NCI-H1694 treated with DMSO at 0.1 percent for 48 hours (cell line): ENCODE measurements around the gene PARPBP.
A peak's percentile ranks its signal among the peaks of the same experiment; 100 is the strongest.
"Not testable (repeated sequence)": the region's sequence is repeated elsewhere in the genome, so short reads cannot be mapped to it uniquely, and the experiment has no call there.

Source experiments
- DNase-seq: peaks from one replicate; lab custom pipeline; 2025; lab: John Stamatoyannopoulos, UW

The PARPBP gene, protein sequence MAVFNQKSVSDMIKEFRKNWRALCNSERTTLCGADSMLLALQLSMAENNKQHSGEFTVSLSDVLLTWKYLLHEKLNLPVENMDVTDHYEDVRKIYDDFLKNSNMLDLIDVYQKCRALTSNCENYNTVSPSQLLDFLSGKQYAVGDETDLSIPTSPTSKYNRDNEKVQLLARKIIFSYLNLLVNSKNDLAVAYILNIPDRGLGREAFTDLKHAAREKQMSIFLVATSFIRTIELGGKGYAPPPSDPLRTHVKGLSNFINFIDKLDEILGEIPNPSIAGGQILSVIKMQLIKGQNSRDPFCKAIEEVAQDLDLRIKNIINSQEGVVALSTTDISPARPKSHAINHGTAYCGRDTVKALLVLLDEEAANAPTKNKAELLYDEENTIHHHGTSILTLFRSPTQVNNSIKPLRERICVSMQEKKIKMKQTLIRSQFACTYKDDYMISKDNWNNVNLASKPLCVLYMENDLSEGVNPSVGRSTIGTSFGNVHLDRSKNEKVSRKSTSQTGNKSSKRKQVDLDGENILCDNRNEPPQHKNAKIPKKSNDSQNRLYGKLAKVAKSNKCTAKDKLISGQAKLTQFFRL

DNA sequence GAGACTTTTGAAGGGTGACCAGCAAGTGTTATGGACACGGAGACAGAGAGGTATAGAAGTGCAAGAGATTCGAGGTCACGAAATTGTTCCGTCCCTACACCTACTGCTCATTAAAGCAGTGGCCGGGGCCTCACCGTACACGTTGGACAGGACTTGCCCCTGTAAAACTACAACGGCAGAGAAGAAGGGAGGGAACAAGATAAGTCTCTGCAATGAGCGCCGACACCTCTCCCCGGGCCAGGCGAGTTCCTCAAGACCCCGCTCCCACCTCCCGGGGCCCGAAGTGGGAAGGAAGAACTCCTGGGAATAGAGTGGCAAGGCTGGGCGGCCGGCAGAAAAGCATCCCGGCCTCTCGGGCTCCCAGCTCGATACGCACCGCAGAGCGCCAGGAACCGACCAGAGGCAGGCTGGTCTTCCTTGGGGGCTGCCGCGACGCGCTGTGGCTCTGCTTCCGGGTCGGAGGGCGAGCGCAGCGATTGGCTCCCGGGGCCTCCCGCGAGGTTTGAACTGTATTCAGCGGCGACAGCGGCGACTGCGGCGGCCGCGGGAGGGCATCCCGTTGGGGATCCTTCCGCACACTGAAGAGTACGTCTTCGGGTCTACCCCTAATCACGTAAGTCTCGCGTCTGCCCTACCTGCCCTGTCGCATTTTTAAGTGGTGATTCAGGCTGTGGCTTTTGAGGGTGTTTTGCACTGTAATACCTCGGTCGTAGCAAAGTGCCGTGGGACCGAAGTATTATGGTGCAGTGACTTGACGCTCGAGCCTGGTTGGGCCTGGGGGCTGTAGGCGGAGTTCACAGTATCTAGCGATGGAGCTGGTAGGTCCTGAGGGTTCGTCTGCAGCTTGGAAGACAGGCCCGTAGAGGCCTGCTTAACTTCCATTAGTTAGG, at the start of gene PARPBP, which contains the start of gene NUP37:
Gene PARPBP (plus strand): TSS at position 510 of the 890 bp plus-strand sequence. CDS start 3,706 bp downstream, outside the sequence.
Gene NUP37 (minus strand): TSS at position 441 of the 890 bp plus-strand sequence. CDS start 1,596 bp downstream, outside the sequence.
- peak; percentile 79 for DNase-seq

DNA sequence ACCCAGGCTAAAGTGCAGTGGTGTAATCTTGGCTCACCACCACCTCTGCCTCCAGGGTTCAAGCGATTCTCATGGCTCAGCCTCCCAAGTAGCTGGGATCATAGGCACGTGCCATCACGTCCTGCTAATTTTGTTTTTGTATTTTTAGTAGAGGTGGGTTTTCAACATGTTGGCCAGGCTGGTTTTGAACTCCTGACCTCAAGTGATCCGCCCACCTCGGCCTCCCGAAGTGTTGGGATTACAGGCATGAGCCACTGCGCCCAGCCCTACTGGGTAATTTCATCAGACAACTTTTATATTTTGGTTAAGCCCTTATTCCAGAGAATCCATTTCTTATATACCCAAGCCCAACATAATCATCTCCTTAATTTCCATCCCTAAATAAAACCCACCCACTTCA, 47.9 kb upstream of the PARPBP start:
- DNase-seq: not testable (repeated sequence)

DNA sequence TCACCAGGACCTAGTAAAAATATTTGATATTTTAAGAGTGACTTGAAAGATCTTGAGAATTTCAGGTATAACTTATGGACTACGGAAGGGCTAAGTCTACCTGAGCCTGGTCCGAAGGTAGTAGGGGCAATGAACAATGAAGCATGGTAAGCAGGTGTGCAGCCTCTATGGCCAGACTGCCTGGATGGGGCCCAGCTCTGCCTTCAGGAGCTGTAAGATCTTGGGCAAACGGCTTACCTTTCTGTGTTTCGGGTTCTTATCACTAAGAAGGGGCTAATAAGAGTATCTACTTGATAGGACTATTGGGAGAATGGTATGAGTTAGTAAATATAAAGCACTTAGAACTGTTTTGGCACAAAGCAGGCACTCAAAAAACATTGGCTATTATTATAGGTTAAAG, 39.1 kb upstream of the PARPBP start:
- no peak for DNase-seq

DNA sequence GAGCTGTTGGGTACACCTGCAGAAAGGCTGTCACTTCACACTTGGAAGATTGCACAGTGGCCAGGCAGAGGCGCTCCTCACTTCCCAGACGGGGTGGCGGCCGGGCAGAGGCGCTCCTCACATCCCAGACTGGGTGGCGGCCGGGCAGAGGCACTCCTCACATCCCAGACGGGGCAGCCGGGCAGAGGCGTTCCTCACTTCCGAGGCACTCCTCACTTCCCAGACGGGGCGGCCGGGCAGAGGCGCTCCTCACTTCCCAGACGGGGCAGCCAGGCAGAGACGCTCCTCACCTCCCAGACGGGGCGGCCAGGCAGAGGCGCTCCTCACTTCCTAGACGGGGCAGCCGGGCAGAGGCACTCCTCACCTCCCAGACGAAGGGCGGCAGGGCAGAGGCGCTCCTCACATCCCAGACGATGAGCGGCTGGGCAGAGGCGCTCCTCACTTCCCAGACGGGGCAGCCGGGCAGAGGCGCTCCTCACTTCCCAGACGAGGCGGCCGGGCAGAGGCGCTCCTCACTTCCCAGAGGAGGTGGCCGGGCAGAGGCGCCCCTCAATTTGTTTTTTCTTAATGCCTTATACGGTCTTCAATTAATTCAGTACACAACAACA, 30.7 kb upstream of the PARPBP start:
- DNase-seq: not testable (repeated sequence)

DNA sequence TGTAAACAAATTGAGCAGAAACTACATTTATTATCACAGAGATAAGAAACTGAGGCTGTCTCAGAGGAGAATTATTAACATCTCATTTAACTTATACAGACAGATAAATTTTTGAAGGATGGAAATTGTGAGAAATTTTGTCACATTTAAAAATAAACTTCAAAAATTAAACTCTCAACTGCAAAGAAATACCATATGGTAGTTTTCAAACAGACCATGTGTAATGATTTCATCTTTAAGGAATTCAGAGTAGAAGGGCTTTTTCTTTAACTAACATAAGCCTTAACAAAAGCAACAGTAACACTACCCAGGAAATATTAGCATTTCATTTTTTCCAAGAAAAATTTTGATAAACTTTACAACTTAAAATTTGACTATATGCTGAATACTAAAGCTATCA, 26.7 kb upstream of the PARPBP start:
- DNase-seq: no peak

DNA sequence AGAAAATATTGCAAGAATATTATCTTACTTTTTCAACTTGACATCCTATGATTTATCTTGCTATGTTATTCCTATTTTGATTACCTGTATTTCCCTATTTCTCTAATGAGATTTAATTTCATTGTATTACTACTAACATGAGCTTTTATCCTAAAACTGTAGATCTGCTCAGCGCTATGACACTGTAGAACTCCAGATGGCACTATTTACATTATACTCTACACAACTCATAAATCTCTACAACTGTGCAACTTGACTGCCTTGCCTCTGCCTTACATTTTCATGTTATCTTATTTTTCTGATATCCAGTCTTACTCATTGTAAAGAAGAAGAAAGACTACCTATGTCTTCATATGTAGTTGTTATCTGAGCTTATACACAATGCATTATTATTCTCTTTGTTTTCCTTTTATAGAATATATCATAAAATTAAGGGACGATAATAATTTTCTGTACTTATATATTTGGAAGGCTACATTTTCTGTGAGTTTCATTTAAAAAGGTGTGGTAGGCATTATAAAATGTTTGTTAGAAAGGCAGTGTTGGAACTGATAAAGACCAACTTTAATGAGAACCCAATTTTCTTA, 24.2 kb upstream of the PARPBP start:
- DNase-seq: peak; percentile 62

DNA sequence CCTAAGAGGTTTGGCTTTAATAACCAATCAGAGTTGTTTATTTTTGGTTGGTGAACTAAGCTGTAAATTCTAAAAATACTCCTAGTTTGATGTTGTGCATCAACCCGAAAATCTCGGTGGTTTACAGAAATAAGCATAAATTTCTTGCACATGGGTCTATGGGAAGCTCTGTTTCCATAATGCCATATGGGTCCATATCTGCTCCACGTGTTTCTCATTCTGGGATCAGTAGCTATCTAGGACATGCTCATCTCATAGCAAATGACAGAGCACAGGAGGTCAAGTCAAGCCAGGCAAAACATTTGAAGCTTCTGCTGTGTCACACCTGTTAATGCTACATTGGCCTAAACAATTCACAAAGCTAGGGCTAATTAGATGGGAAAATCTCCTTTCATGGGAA, 23.1 kb upstream of the PARPBP start:
- DNase-seq: no peak

DNA sequence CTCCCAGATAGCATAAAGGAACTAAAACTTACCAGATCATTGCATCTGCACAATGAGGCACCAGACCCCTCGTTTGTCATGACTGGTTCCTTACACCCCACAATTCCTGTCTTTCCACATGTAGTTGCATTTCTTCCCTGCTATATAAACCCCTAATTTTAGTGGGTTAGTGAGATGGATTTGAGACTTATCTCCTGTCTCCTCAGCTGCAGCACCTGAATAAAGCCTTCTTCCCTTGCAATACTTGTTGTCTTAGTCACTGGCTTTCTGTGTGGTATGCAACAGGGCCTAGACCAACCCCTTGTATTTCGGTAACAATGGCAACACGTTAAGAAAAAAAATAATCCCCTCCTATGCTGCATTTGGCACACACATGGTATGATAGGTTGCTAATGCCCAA, 13.1 kb upstream of the PARPBP start:
- no peak for DNase-seq

DNA sequence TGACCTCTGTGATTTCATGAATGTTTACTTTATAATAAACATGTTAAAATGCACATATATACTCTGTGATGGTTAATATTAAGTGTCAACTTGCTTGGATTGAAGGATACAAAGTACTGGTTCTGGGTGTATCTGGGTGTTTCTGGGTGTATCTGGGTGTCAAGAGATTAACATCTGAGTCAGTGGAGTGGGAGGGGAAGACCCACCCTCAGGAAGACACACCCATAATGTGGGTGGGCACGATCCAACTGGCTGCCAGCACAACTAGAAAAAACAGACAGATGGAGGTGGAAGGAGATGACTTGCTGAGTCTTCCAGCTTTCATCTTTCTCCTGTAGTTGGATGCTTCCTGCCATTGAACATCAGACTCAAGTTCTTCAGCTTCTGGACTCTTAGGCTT, 12.0 kb upstream of the PARPBP start:
- no peak for DNase-seq

DNA sequence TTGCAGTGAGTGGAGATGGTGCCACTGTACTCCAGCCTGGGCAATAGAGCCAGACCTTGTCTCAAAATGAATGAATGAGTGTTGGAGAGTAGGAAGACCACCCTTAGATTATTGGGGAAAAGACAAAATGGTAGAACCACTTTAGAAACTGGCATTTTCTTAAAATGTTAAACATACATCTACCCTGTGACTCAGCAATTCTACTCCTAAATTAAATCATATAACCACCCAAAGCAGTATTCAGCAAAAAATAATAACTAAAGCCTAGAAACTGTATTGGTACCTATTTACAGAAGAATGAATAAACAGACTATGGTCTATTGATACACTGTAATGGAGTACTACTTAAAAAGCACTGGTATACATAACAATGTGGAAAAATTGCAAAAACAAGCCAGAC, 9.2 kb upstream of the PARPBP start:
- no peak for DNase-seq

DNA sequence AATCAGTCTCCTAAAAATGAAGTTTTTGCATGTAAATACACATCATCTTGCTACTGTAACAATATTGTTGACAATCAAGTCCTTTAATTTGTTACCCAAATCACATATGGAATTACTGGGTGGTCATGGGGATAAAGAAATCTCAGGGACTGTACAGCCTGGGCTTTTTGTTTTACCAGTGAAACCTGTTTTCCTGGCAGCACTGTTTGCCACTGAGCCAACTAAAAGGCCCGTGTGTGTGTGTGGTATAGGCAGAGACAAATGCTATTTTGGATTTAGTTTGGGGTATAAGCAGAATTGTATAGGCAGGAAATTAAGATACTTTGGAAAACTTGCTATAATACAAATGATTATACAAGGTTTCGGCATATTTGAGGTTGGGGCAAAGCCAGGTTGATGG, 5.8 kb upstream of the PARPBP start:
- DNase-seq: no peak

DNA sequence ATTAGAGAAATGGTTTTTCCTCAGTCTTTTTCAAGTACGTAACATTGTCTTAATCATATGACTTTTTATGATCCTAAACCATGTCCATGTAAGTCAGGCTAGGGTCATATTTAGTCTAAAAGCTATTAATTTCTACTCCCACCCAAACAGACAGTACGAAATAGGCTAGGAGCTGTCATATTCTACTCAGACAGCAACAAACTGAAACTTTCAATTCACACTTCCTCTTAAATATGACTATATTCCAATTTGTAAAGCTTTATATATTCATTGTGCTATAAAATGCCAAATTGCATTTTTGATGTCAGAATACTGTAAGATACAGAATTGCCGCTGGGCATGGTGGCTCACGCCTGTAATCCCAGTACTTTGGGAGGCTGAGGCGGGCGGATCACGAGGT, 3.6 kb upstream of the PARPBP start:
- DNase-seq: no peak

DNA sequence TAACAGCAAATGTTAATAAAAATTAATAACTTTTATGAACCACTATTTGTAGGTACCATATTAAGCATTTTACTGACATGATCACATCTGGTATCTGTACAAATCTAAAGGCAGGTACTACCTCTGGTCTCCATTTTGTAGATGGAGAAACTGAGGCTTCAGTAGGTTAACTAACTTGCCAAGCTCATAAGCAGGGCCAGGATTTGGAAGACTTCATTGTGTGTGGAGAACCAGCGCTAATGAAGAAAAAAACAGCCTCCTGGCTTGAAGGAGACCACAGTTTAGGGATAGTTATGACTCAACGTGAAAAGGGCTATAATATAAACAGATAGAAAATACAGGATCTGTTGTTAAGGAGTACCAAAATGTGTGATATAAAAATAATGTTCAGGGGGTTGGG, 1.1 kb upstream of the PARPBP start:
- DNase-seq: no peak

DNA sequence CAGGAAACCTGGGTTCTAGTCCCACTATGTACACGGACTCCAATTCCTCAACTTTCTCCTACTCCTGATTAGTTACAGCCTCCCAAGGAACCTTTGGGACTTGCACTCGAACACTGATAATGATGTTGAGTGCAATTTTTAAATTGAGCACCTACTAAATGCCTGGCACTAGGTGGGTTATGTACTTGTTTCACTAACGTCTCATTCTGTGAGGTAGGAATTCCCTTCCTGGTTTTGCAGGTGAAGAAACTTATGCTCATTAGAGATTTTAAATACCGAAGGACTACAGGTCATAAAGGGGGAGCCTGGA, 536 bp downstream of the PARPBP start:
- DNase-seq: no peak

DNA sequence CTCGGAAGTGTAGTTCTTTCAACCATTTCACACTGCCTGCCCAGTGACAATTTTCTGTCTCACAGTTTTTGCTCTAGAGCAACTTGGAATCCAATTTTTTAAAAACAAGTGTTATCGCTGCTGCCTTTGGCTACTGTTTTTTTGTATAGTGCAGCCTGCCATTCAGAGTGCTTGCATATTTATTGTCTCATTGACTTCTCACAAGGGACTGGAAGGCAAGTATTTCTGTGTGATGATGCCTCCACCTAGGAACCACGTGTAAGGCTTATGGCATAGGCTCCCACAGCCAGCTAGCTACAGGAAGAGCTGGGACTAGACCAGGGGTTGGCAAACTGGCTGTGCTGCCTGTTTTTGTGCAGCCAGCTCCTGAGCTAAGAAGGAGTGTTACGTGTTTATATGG, 903 bp downstream of the PARPBP start:
- no peak for DNase-seq

DNA sequence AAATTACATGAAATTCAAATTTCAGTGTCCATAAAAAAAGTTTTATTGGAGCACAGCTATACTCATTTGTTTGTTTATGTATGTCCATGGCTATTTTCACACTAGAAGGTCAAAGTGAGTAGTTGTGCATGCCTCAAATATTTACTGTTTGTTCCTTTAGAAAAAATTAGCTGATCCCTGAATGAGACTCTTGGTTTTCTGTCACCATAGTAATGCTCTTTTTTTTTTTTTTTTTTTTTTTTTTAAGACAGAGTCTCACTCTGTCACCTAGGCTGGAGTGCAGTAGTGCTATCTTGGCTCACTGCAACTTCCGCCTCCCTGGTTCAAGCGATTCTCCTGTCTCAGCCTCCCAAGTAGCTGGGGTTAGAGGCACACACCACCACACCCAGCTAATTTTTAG, 1.3 kb downstream of the PARPBP start:
- DNase-seq: not testable (repeated sequence)

DNA sequence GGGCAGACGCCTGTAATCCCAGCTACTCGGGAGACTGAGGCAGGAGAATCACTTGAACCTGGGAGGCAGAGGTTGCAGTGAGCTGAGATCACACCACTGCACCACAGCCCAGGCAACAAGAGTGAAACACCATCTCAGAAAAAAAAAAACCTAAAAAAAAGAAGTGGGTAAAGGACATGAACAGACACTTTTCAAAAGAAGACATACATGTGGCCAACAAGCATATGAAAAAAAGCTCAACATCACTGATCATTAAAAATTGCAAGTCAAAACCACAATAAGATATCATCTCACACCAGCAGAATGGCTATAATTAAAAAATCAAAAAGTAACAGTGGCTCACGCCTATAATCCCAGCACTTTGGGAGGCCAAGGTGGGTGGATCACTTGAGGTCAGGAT, 10.7 kb downstream of the PARPBP start:
- not testable (repeated sequence) for DNase-seq

DNA sequence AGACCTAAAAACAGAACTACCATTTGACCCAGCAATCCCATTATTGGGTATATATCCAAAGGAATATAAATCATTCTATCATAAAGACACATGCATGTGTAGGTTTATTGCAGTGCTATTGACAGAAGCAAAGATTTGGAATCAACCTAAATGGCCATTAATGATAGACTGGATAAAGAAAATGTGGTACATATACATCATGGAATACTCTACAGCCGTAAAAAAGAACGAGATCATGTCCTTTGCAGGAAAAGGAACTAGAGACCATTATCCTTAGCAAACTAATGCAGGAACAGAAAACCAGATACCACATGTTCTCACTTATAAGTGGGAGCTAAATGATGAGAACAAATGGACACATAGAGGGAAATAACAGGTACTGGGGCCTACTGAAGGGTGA, 11.5 kb downstream of the PARPBP start:
- DNase-seq: not testable (repeated sequence)

DNA sequence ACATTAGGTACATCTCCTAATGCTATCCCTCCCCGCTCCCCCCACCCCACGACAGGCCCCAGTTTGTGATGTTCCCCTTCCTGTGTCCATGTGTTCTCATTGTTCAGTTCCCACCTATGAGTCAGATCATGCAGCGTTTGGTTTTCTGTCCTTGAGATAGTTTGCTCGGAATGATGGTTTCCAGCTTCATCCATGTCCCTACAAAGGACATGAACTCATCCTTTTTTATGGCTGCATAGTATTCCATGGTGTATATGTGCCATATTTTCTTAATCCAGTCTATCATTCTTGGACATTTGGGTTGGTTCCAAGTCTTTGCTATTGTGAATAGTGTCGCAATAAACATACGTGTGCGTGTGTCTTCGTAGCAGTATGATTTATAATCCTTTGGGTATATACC, 17.6 kb downstream of the PARPBP start:
- not testable (repeated sequence) for DNase-seq

DNA sequence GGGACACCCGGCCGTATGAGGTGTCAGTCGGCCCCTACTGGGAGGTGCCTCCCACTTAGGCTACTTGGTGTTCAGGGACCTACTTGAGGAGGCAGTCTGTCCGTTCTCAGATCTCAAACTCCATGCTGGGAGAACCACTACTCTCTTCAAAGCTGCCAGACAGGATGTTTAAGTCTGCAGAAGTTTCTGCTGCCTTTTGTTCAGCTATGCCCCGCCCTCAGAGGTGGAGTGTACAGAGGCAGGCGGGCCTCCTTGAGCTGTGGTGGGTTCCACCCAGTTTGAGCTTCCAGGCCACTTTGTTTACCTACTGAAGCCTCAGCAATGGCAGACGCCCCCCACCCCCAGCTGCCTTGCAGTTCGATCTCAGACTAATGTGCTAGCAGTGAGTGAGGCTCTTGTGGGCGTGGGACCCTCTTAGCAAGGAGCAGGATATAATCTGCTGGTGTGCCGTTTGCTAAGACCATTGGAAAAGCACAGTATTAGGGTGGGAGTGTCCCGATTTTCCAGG, 22.9 kb downstream of the PARPBP start:
- DNase-seq: not testable (repeated sequence)

DNA sequence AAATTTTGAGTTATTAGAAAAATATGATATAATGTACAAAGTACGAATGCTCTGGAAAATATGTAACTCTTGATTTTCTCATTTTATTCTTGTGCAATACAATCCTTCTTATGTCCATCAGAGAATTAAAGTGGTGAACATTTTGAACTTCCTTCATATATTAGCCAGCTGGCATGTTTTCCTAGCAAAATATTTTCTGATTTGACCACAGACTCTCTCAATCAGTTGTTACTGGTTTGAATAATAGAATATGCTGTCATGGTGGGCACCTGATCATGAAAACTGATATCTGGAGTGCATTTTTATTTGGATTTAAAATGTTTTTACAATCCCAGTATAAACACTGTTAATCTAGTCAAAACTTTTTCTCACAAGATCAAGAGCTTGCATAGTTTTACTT, 24.2 kb downstream of the PARPBP start:
- DNase-seq: no peak
